Effector memory CD8-positive, alpha-beta T cell (primary cell): Measurements from ENCODE around the gene EPHB1.

Source experiments
- ATAC-seq: fragments of 150-1000 bp; cut with Tn5 transposase; replicated peaks from 2 replicates; pipeline ENCODE4 v1.10.0; 2021; ENCODE audit warnings: mild to moderate bottlenecking, moderate library complexity
- DNase-seq, 3 experiments: peaks; one replicate each; pipeline ENCODE4 v3.0.0; 2021
- H3K27ac Mint-ChIP-seq, 2 donors: one replicate each; pipeline ENCODE4 v1.8.0; 2022; ENCODE audit warnings: mild to moderate bottlenecking in 2 of 2, mixed read lengths in 2 of 2, moderate library complexity in 2 of 2
- H3K27me3 Mint-ChIP-seq, 2 donors: one replicate each; pipeline ENCODE4 v1.8.0; 2022; ENCODE audit warnings: mixed read lengths in 2 of 2
- H3K36me3 Mint-ChIP-seq: one replicate; pipeline ENCODE4 v1.8.0; 2022; ENCODE audit warnings: mild to moderate bottlenecking, moderate library complexity, mixed read lengths; ENCODE audit not compliant: insufficient read depth
- H3K4me1 Mint-ChIP-seq, 2 donors: one replicate each; pipeline ENCODE4 v1.8.0; 2022; ENCODE audit warnings: low read depth in 2 of 2, mixed read lengths in 2 of 2
- H3K4me3 Mint-ChIP-seq, 2 donors: one replicate each; pipeline ENCODE4 v1.8.0; 2022; ENCODE audit warnings: mild to moderate bottlenecking in 2 of 2, mixed read lengths in 2 of 2, moderate library complexity in 2 of 2
- H3K9me3 Mint-ChIP-seq, 2 donors: one replicate each; pipeline ENCODE4 v1.8.0; 2022; ENCODE audit warnings: mixed read lengths in 2 of 2

EPHB1 gene

DNA sequence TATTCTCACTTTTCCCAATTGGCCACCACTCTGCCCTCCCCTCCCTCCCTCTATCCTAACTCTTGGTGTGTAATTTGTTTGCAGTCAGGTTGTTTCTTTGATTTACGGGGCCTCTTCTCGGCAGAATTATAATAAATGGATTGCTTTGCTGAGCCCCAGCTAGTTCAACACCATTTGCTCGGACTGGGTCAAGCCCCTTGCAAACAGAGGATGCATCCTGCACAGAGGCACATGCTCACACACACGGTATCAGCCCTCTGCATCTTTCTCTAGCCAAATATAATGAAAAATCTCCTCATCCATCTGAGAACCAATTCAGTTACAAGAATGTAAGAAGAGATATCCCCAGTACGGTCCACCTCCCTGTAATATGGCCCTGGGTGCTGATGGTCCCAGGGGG is 97.7 kb downstream of the EPHB1 start:
- Mint-ChIP-seq H3K4me3 (no peak overlapping the region), H3K27ac (no peak overlapping the region), H3K36me3 (peaks cover 3% of the 10 kb centered on the region), H3K27me3 (no peaks in the 10 kb centered on the region), H3K9me3 (peaks cover 0 to 7% of the 10 kb centered on the region in 2 donors), H3K4me1 (no peaks in the 10 kb centered on the region)
- ATAC-seq (no peak), DNase-seq (no peak)

DNA sequence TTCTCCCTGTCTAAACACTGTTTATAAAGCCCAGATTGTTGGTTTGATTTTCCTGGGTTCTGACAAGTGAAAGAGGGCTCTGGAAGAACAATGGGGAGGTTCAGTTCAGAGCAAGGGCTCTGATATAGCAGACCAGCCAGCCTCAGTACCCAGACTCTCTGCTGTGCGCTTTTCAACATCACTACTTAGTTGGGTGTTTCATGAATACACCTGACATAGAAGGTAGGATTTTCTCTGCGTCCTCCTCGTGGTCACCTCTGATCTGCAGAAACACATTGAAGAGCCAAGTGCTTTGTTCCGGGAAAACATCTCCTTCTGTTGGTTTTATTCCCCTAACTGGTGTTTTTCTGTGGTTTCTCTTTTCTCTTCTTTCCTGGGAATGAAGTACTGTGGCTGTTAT is 99.5 kb downstream of the EPHB1 start:
- Mint-ChIP-seq H3K27me3 (no peaks in the 10 kb centered on the region), H3K36me3 (peaks cover 3% of the 10 kb centered on the region), H3K4me1 (no peaks in the 10 kb centered on the region), H3K4me3 (no peak overlapping the region), H3K9me3 (peaks cover 0 to 7% of the 10 kb centered on the region in 2 donors), H3K27ac (no peak overlapping the region)
- ATAC-seq (no peak), DNase-seq (no peak)

DNA sequence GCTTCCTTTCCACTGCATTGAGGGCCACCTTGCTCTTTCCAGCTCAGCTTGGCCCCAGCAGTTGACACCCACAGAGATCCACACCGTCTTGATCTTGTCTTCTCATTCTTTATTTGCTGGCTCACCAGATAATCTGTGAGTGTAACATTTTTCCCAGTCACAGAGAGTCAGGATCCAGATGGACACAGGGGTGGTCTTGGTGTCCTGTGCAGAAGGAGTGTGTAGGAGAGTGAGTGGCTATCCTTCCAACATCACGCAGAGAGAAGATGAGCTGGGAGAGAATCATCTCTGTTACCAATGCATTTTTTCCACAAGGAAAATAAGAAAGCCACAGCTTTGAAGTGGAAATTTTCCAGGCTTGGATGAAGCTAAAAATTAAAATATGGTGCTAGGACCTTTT is 100.1 kb downstream of the EPHB1 start:
- Mint-ChIP-seq H3K27ac (no peak overlapping the region), H3K27me3 (no peaks in the 10 kb centered on the region), H3K4me3 (no peak overlapping the region), H3K9me3 (peaks cover 0 to 7% of the 10 kb centered on the region in 2 donors), H3K36me3 (peaks cover 3% of the 10 kb centered on the region), H3K4me1 (no peaks in the 10 kb centered on the region)
- ATAC-seq (no peak), DNase-seq (no peak)

DNA sequence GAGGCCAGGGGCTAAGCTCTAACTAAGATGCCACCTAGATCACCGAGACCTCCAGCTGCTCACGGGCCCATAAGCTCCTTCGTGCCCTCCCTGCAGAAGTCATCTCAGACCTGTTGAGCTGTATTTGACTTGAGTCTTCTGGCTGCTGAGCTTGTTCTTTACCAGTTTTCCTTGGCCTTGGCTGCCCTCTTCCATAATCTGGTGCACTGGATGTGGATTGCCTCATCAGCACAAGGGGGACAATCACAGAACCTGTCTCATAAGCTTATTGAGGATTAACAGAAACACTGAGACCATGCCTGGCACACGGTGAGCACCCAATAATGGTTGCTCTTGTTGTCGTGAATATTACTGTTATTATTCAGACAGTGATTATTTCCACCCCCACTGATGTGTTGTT is 101.1 kb downstream of the EPHB1 start:
- no peak overlapping the region for H3K4me3 Mint-ChIP-seq
- no peak overlapping the region for H3K27ac Mint-ChIP-seq
- no peaks in the 10 kb centered on the region for H3K4me1 Mint-ChIP-seq
- no peaks in the 10 kb centered on the region for H3K27me3 Mint-ChIP-seq
- DNase-seq (no peak), ATAC-seq (no peak)
- peaks cover 0 to 7% of the 10 kb centered on the region in 2 donors for H3K9me3 Mint-ChIP-seq
- peaks cover 3% of the 10 kb centered on the region for H3K36me3 Mint-ChIP-seq

DNA sequence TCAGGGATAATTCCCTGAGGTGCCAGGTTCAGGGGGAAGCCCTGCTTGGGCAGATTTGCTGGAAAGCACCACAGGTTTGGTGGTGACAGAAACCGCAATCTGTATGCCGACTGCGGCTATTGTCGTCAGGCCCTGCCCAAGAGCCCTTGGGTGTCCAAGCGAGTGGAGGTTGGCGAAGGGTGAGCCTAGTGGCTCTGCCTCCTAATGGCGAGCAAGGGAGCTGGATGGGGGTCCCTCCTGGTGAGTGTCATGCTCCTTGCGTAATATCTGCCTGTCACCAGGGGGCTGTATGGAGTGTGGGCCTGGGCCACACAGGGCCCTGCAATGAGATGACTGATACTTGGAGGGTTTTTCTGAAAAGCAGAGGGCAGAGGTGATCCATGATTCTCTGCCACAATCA is 101.6 kb downstream of the EPHB1 start:
- Mint-ChIP-seq H3K4me3 (no peak overlapping the region), H3K27ac (no peak overlapping the region), H3K9me3 (peaks cover 0 to 7% of the 10 kb centered on the region in 2 donors), H3K27me3 (peaks cover 0 to 5% of the 10 kb centered on the region in 2 donors), H3K36me3 (peaks cover 3% of the 10 kb centered on the region), H3K4me1 (no peaks in the 10 kb centered on the region)
- no peak for ATAC-seq
- DNase-seq = no peak

DNA sequence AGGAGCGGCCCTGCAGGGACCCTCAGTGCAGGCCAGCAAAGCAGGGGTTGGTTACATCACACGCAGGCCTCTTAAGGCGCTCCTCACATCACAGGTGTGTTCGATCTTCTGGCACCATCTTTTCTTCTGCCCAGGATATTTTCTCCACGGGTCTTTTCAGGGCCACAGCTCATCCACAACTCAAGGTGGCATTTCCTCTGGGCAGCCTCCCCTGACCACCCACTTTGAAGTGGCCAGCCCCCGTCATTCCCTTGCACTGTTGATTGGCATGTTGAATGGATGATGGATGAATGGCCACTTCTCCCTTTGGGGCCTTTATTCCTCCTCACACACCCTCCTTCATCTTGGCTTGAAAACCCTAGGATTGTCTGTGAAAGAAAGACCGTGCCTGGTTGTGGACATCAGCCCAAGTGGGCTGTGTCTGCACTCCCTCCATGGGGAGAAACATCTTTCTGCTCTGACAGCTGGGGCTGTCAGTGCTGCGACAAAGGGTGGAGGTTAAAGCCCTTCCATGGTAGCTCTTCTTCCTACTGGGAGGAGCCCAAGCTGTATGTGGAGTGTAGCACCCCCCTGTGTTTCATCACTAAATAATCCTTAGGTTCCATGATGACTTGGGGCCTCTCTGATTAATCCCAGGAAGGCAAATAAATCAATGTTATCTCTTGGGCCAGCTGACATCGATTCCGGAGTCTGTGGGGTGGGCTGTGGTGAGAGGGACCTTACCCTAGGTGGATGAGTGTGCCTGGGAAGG is 102.5 kb downstream of the EPHB1 start:
- Mint-ChIP-seq H3K9me3 (peaks cover 0 to 7% of the 10 kb centered on the region in 2 donors), H3K4me1 (no peaks in the 10 kb centered on the region), H3K27me3 (peaks cover 0 to 6% of the 10 kb centered on the region in 2 donors), H3K4me3 (no peak overlapping the region), H3K36me3 (peaks cover 3% of the 10 kb centered on the region), H3K27ac (no peak overlapping the region)
- no peak for ATAC-seq
- no peak for DNase-seq

DNA sequence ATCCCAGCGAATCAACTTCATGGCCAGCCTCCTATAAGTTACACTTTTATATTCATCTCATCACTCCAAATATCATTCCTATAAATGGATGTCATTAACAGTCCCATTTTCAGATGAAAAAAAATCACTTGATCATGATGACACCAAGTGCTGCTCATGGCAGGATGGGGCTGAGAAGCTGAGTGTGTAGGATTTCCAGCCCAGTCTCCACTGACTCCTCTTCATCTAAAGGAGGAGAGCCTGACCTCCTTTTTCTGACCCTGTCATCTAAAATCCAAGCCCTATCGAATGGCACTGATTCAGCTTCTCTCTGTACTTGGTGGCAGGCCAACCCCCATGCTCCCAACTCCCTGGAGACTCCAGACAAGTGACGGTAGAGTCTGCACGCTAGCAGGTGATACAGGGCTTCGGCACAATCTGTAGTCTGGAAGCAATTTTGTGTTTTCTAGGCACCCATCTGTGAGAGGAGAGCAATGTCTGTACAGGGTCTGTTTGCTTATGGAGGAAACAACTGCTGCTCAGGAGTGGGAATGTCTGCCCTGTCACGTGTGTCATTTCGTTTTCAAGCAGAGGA is 103.2 kb downstream of the EPHB1 start:
- no peak for ATAC-seq
- peaks cover 0 to 6% of the 10 kb centered on the region in 2 donors for H3K27me3 Mint-ChIP-seq

DNA sequence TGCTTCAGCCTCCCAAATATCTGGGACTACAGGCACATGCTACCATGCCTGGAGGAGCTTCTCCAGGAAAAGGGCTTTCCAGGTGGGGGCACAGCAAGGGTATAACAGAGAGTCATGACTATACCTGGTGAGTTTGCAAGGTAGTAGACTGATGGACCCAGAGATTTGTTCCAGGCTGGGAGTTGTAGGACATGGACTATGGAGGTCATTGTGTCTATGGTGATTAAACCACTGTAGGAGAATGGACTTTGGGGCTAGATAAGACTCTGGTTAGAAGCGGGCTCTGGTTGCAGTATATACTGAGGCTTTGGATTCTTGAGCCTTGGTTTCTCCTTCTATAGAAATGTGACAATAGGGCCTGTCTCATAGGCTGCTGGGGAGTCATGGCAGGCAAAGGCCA is 104.7 kb downstream of the EPHB1 start:
- no peaks in the 10 kb centered on the region for H3K9me3 Mint-ChIP-seq
- no peak overlapping the region for H3K27ac Mint-ChIP-seq
- H3K4me3 Mint-ChIP-seq = no peak overlapping the region
- H3K27me3 Mint-ChIP-seq = peaks cover 0 to 6% of the 10 kb centered on the region in 2 donors
- ATAC-seq (no peak), DNase-seq (no peak)
- peaks cover 3% of the 10 kb centered on the region for H3K36me3 Mint-ChIP-seq
- peaks cover 0 to 3% of the 10 kb centered on the region in 2 donors for H3K4me1 Mint-ChIP-seq

More for the DNA sequence above, 103.2 kb downstream of the EPHB1 start:
- DNase-seq = no peak
- peaks cover 3% of the 10 kb centered on the region for H3K36me3 Mint-ChIP-seq
- peaks cover 0 to 5% of the 10 kb centered on the region in 2 donors for H3K9me3 Mint-ChIP-seq
- H3K4me3 Mint-ChIP-seq = no peak overlapping the region
- H3K27ac Mint-ChIP-seq = no peak overlapping the region
- no peaks in the 10 kb centered on the region for H3K4me1 Mint-ChIP-seq

DNA sequence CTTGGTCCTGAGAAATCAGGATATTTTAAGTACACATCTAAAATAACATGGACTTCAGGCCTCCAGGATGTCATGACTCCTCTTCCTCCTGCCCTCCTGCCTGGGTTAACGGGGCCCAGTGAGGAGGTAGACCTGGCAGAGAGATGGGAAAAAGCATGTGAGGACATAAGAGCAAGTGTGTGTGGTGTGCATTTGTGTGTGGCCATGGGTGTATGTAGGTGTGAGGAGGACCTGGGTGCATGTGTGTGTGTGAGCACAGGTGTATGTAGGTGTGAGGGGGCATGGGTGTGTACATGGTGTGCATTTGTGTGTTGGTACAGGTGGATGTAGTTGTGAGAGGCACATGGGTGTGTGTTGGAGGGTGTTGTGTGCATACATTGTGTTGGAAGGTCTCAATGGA is 105.4 kb downstream of the EPHB1 start:
- no peak for DNase-seq
- H3K36me3 Mint-ChIP-seq = peaks cover 3% of the 10 kb centered on the region
- H3K9me3 Mint-ChIP-seq = no peaks in the 10 kb centered on the region
- no peak overlapping the region for H3K4me3 Mint-ChIP-seq
- no peak overlapping the region for H3K27ac Mint-ChIP-seq
- peaks cover 0 to 6% of the 10 kb centered on the region in 2 donors for H3K27me3 Mint-ChIP-seq
- ATAC-seq = no peak
- H3K4me1 Mint-ChIP-seq = peaks cover 0 to 3% of the 10 kb centered on the region in 2 donors

DNA sequence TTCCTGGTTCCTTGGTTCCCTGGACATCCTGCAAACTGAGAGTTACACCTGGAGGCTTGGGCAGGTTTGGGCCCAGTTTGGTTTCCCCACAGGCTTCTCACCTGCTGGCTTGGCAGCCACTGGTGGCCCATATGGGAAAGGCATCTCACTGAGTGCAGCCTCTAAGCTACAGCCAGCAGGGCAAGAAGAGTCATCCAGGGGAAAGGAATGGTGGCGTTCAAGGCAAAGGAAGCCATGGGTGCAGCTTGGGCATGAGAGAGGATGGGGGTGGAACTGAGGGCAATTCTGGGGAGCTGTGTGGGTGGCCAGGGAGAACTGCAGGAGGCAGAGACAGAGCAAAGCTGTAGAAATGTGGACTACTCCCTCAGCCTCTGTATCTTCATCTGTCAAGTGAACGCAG is 106.4 kb downstream of the EPHB1 start:
- Mint-ChIP-seq H3K36me3 (peaks cover 2% of the 10 kb centered on the region), H3K27me3 (peaks cover 0 to 6% of the 10 kb centered on the region in 2 donors), H3K9me3 (no peaks in the 10 kb centered on the region), H3K27ac (no peak overlapping the region), H3K4me1 (peaks cover 0 to 3% of the 10 kb centered on the region in 2 donors), H3K4me3 (no peak overlapping the region)
- ATAC-seq = no peak
- DNase-seq = no peak

DNA sequence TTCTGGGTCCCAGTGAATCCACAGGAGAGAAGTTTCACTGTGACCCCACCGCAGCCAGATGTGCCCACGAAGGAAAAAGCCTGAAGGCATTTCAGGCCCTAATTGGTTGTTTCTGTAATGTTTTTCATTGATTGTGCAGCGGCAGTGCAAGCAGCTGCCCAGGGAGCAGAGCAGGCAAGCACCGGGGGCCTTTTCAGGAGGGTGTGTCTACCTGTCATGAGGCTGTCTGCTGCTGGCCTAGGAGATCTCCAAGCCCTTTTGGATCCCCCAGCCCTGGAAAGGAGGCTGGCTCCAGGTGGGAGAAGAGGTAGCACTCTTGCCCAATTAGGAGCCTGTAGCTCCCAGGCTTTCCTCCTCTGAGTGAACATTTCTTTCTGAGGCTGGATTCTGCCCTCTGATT is 108.8 kb downstream of the EPHB1 start:
- DNase-seq = no peak
- no peak overlapping the region for H3K27ac Mint-ChIP-seq
- no peak for ATAC-seq
- no peaks in the 10 kb centered on the region for H3K9me3 Mint-ChIP-seq
- H3K4me3 Mint-ChIP-seq = no peak overlapping the region
- H3K36me3 Mint-ChIP-seq = no peaks in the 10 kb centered on the region
- H3K4me1 Mint-ChIP-seq = peaks cover 0 to 3% of the 10 kb centered on the region in 2 donors
- H3K27me3 Mint-ChIP-seq = peaks cover 0 to 6% of the 10 kb centered on the region in 2 donors

DNA sequence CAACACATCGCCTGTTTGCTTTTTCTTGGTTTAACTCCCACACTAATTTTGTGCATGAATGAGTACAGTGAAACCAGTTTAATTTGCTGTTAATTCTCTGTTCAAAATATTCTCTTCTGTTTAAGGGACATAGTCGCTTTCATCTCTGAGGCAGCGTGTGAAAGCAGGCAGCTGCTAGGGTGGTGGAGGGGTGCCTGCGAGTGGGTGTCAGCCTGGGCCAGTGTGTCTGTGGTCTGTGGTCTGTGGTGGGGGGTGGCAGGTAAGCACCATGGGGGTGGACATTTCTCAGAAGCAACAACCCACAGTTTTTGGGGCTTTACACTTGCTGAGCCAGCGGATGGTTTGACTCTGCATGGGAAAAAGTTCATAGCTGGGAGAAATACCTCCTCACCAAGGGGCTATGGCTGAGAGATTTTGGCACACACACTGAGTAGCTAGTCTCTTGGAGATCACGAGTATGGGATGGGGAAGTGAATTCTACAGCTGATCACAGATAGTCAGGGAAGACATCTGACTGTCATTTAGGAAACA is 109.2 kb downstream of the EPHB1 start:
- no peak overlapping the region for H3K27ac Mint-ChIP-seq

DNA sequence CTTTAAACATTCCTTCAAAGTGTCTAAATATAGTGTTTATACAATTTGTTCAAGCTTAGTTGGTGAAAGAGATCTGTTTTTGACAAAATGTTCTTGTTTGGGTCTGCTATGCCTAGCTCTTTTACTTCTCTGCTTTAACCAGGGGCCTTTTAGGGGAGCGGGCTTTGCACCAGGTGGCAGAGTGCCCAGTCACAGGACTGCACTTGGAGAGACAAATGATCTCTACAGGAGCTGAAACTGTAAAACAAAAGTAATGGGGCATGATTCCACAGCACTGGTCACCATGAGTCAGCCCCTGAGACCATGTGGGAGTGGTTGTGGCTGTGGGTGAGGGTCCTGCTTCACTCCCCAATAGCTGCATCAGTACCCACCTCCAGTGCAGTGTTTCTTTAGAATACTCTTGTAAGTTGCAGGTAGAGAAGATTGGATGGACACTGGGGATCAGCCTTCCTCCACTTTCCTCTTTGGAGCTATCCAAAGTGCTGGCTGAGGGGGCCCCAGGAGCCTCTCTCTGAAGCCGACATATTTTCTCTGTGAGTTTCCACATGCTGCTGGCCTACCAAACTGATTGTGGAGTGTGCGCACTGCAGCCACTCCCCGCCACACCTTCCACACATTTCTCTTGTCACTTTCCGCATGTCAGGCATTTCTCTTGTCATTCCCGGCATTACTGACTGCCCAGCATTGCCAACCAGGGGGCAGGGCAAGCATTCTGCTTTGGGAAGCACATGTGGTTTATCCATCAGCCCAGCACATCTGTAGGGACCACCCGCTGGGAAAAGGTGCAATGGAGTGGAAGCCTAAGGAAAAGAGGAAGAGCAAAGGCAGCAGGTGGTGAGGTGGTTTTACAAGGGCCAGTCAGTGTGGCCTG is 110.0 kb downstream of the EPHB1 start:
- H3K4me1 Mint-ChIP-seq = peaks cover 0 to 3% of the 10 kb centered on the region in 2 donors
- DNase-seq (no peak), ATAC-seq (no peak)
- no peaks in the 10 kb centered on the region for H3K9me3 Mint-ChIP-seq
- no peaks in the 10 kb centered on the region for H3K36me3 Mint-ChIP-seq
- peaks cover 0 to 6% of the 10 kb centered on the region in 2 donors for H3K27me3 Mint-ChIP-seq
- no peak overlapping the region for H3K4me3 Mint-ChIP-seq
- no peak overlapping the region for H3K27ac Mint-ChIP-seq

More for the DNA sequence above, 109.2 kb downstream of the EPHB1 start:
- DNase-seq (no peak), ATAC-seq (peak; percentile 32)
- Mint-ChIP-seq H3K9me3 (no peaks in the 10 kb centered on the region), H3K4me3 (no peak overlapping the region), H3K4me1 (peaks cover 0 to 3% of the 10 kb centered on the region in 2 donors), H3K27me3 (peaks cover 0 to 6% of the 10 kb centered on the region in 2 donors), H3K36me3 (no peaks in the 10 kb centered on the region)
